ENCODE results near the gene ZEB1.

ZEB1 gene

DNA sequence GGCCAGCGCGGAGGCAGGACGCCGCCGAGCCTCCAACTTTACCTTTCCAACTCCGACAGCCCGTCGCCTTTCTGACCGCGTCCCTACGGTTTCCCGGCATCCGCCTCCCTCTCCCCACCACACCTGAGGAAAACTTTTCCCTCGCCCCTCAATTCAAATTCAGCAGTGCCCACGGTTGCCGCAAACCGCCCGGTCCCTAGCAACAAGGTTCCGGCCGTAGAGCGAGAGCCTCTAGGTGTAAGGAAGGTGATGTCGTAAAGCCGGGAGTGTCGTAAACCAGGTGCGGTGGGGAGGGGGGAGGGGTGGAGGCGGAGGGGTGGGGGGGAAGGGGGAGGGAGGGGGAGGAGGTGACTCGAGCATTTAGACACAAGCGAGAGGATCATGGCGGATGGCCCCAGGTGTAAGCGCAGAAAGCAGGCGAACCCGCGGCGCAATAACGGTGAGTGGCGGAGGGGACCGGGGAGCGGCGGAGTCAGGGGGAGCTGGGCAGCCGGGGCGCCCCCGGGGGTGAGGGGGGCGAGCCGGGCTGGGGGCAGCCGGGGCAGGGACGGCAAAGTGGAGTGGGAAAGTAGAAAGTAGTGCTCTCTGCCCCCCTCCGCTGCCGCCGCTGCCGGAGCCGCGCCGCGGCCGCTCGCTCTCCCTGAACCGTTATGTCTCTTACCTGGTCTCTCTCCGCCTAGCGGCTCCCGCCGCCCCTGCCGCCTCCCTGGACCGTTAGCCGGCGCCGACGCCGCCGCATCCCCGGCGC lies at the start of gene ZEB1:
Gene ZEB1 (plus strand): TSS at position 363 of the 748 bp plus-strand sequence. CDS start 19 bp downstream, at position 382.
- H3K4me3 ChIP-seq (ENCODE audit: low read length in 2 of 2), result peak within 1 kb of the TSS; percentile 89 to 98
- H3K9ac ChIP-seq (ENCODE audit: low read depth in 1 of 2, low read length in 2 of 2), result peak within 1 kb of the TSS; percentile 80 to 90
- H3K9me3 ChIP-seq (ENCODE audit: control insufficient read depth in 2 of 2, low read length in 2 of 2), result no peaks in the 10 kb centered on the region
- H3K4me1 ChIP-seq (ENCODE audit: control insufficient read depth in 2 of 2, insufficient read depth in 2 of 2, low read length in 2 of 2), result peaks cover 5 to 6% of the 10 kb centered on the region in 2 donors
- peak within 1 kb of the TSS; percentile 86 to 90 for H3K27ac ChIP-seq (ENCODE audit: low read depth in 2 of 2, low read length in 2 of 2)
- no peaks in the 10 kb centered on the region for H3K36me3 ChIP-seq (ENCODE audit: control insufficient read depth in 2 of 2, insufficient read depth in 2 of 2, low read length in 2 of 2)
- H3K27me3 ChIP-seq (ENCODE audit: control insufficient read depth in 2 of 2, insufficient read depth in 2 of 2, low read length in 2 of 2), result peaks cover 0 to 6% of the 10 kb centered on the region in 2 donors

DNA sequence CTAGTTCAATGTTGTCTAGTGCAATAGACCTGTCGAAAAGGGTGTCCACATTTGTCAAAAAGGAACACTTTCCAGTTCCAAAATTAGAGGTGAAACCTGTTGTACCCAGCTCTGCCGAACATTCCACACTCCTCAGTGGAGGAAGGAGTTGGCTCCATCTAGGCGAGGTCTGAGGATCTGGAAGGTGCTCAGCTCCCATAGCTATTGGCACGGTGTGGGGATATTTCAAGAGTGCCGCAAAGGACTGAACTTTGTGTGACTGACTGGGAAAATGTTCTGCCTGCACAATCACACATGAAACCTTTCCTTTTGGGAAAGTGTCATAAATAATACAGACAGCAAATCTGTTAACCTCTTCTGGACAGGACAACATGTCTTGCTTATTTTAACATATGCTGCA lies 48.1 kb upstream of the ZEB1 start:
- no peaks in the 10 kb centered on the region for H3K36me3 ChIP-seq (ENCODE audit: control insufficient read depth in 2 of 2, insufficient read depth in 2 of 2, low read length in 2 of 2)
- H3K4me3 ChIP-seq (ENCODE audit: low read length in 2 of 2), result no peak overlapping the region
- no peak overlapping the region for H3K9ac ChIP-seq (ENCODE audit: low read depth in 1 of 2, low read length in 2 of 2)
- H3K27me3 ChIP-seq (ENCODE audit: control insufficient read depth in 2 of 2, insufficient read depth in 2 of 2, low read length in 2 of 2), result no peaks in the 10 kb centered on the region
- no peak overlapping the region for H3K27ac ChIP-seq (ENCODE audit: low read depth in 2 of 2, low read length in 2 of 2)
- peaks cover 0 to 4% of the 10 kb centered on the region in 2 donors for H3K9me3 ChIP-seq (ENCODE audit: control insufficient read depth in 2 of 2, low read length in 2 of 2)
- H3K4me1 ChIP-seq (ENCODE audit: control insufficient read depth in 2 of 2, insufficient read depth in 2 of 2, low read length in 2 of 2), result no peaks in the 10 kb centered on the region

DNA sequence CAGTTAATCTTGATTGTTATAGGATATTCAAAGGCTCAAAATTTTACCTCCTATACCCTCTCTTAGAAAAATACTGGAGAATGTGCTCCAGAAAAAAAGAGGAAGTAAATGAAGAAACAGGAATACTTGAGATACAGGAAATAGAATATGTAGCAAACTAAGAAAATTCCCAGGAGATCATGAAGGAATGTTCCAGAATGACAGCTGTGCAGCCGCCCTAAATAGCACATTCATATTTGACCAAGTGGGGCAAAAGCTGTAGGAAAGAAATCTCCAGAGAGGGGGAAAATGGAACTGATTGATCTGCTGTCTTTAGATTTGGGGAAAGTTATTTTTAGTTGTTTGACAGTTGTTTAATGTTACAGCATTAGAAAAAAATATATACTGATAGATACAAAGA lies 46.2 kb upstream of the ZEB1 start:
- Histone ChIP-seq H3K27me3 (ENCODE audit: control insufficient read depth in 2 of 2, insufficient read depth in 2 of 2, low read length in 2 of 2) (no peaks in the 10 kb centered on the region), H3K36me3 (ENCODE audit: control insufficient read depth in 2 of 2, insufficient read depth in 2 of 2, low read length in 2 of 2) (no peaks in the 10 kb centered on the region), H3K27ac (ENCODE audit: low read depth in 2 of 2, low read length in 2 of 2) (no peak overlapping the region)

DNA sequence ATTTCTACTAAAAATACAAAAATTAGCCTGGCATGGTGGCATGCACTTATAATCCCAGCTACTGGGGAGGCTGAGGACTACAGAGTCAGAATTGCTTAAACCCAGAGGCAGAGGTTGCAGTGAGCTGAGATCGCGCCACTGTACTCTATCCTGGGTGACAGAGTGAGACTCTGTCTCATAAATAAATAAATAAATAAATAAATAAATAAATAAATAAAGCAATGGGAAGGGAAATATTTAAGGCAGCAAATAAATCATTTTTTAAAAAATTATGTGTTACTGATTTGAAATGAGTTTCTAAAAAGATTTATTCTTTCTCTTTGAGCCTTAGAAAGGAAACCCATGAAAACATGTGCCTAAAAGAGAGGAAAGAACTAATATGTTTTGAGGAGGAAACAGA lies 45.2 kb upstream of the ZEB1 start:
- H3K9me3 ChIP-seq (ENCODE audit: control insufficient read depth in 2 of 2, low read length in 2 of 2), result peaks cover 0 to 4% of the 10 kb centered on the region in 2 donors
- H3K9ac ChIP-seq (ENCODE audit: low read depth in 1 of 2, low read length in 2 of 2), result no peak overlapping the region
- H3K27ac ChIP-seq (ENCODE audit: low read depth in 2 of 2, low read length in 2 of 2), result no peak overlapping the region
- no peak overlapping the region for H3K4me3 ChIP-seq (ENCODE audit: low read length in 2 of 2)
- H3K4me1 ChIP-seq (ENCODE audit: control insufficient read depth in 2 of 2, insufficient read depth in 2 of 2, low read length in 2 of 2), result no peaks in the 10 kb centered on the region
- H3K27me3 ChIP-seq (ENCODE audit: control insufficient read depth in 2 of 2, insufficient read depth in 2 of 2, low read length in 2 of 2), result no peaks in the 10 kb centered on the region
- no peaks in the 10 kb centered on the region for H3K36me3 ChIP-seq (ENCODE audit: control insufficient read depth in 2 of 2, insufficient read depth in 2 of 2, low read length in 2 of 2)

More for the DNA sequence above, 46.2 kb upstream of the ZEB1 start:
- H3K4me1 ChIP-seq (ENCODE audit: control insufficient read depth in 2 of 2, insufficient read depth in 2 of 2, low read length in 2 of 2), result no peaks in the 10 kb centered on the region
- H3K9ac ChIP-seq (ENCODE audit: low read depth in 1 of 2, low read length in 2 of 2), result no peak overlapping the region
- no peak overlapping the region for H3K4me3 ChIP-seq (ENCODE audit: low read length in 2 of 2)
- peaks cover 0 to 4% of the 10 kb centered on the region in 2 donors for H3K9me3 ChIP-seq (ENCODE audit: control insufficient read depth in 2 of 2, low read length in 2 of 2)

DNA sequence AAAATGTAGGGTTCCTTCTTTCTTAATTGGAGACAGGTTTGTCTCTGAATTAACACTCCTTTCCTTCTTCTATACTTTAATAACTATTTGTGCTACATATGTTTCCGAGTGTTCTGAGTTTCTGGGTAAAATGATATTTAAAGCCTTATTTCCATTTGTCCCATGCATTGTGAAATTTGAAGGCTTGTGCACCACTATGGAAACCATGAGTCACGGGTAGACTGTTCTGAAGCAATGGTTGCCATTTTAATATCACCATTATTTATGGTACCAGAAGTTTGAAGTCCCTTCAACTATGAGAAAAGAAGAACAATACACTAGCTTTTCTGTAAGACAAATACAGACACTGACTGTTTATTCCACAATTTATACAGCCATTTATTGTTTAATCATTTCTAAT lies 44.7 kb upstream of the ZEB1 start:
- H3K36me3 ChIP-seq (ENCODE audit: control insufficient read depth in 2 of 2, insufficient read depth in 2 of 2, low read length in 2 of 2), result no peaks in the 10 kb centered on the region
- no peak overlapping the region for H3K4me3 ChIP-seq (ENCODE audit: low read length in 2 of 2)
- H3K9ac ChIP-seq (ENCODE audit: low read depth in 1 of 2, low read length in 2 of 2), result no peak overlapping the region
- no peaks in the 10 kb centered on the region for H3K4me1 ChIP-seq (ENCODE audit: control insufficient read depth in 2 of 2, insufficient read depth in 2 of 2, low read length in 2 of 2)
- no peaks in the 10 kb centered on the region for H3K27me3 ChIP-seq (ENCODE audit: control insufficient read depth in 2 of 2, insufficient read depth in 2 of 2, low read length in 2 of 2)
- peaks cover 0 to 4% of the 10 kb centered on the region in 2 donors for H3K9me3 ChIP-seq (ENCODE audit: control insufficient read depth in 2 of 2, low read length in 2 of 2)
- H3K27ac ChIP-seq (ENCODE audit: low read depth in 2 of 2, low read length in 2 of 2), result no peak overlapping the region

DNA sequence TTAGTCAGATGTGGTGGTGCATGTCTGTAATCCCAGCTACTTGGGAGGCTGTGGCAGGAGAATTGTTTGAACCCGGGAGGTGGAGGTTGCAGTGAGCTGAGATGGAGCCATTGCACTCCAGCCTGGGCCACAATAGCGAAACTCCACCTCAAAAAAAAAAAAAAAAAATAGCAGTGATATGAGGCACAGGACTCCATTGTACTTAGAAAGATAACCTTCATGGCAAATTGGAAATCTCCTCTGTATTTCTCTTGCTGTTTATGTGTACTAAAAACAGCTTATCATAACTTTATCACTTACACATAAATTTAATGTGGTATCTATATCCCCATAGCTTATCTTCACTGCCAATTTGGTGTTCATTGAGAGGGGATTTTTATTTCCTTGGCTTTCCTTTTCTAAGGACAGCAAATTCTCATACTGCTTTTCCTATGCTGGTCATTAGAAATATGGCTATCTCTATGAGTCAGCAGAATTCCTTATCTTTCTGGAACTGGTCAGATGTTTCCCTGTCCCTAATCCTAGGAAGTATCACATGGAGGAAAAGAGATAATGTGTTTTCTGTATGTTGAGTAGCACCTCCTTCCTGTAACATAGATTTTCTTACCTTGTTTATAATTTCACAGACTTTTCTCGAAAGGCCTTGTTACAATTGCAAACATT lies 40.6 kb upstream of the ZEB1 start:
- no peaks in the 10 kb centered on the region for H3K27me3 ChIP-seq (ENCODE audit: control insufficient read depth in 2 of 2, insufficient read depth in 2 of 2, low read length in 2 of 2)

DNA sequence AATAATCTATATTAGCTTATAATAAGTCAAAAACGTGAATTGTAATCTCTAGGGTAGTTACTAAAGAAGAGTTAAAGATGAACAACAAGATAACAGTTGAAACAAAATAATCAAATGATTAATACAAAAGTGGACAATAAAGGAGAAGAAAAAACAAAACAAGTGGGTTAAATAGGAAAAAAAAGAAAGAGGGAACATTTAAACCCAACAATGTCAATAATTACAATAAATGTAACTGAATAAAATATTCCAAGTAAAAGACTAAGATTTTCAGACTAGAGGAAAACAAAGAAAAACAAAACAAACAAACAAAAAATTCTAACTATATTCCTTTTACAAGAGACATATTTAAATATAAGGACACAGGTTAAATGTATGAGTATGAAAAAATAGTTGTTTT lies 38.0 kb upstream of the ZEB1 start:
- Histone ChIP-seq H3K4me1 (ENCODE audit: control insufficient read depth in 2 of 2, insufficient read depth in 2 of 2, low read length in 2 of 2) (no peaks in the 10 kb centered on the region), H3K4me3 (ENCODE audit: low read length in 2 of 2) (no peak overlapping the region), H3K27me3 (ENCODE audit: control insufficient read depth in 2 of 2, insufficient read depth in 2 of 2, low read length in 2 of 2) (no peaks in the 10 kb centered on the region), H3K9ac (ENCODE audit: low read depth in 1 of 2, low read length in 2 of 2) (no peak overlapping the region), H3K36me3 (ENCODE audit: control insufficient read depth in 2 of 2, insufficient read depth in 2 of 2, low read length in 2 of 2) (no peaks in the 10 kb centered on the region), H3K27ac (ENCODE audit: low read depth in 2 of 2, low read length in 2 of 2) (no peak overlapping the region), H3K9me3 (ENCODE audit: control insufficient read depth in 2 of 2, low read length in 2 of 2) (no peaks in the 10 kb centered on the region)

More for the DNA sequence above, 40.6 kb upstream of the ZEB1 start:
- Histone ChIP-seq H3K4me1 (ENCODE audit: control insufficient read depth in 2 of 2, insufficient read depth in 2 of 2, low read length in 2 of 2) (no peaks in the 10 kb centered on the region), H3K36me3 (ENCODE audit: control insufficient read depth in 2 of 2, insufficient read depth in 2 of 2, low read length in 2 of 2) (no peaks in the 10 kb centered on the region), H3K27ac (ENCODE audit: low read depth in 2 of 2, low read length in 2 of 2) (no peak overlapping the region), H3K9me3 (ENCODE audit: control insufficient read depth in 2 of 2, low read length in 2 of 2) (no peaks in the 10 kb centered on the region), H3K9ac (ENCODE audit: low read depth in 1 of 2, low read length in 2 of 2) (no peak overlapping the region), H3K4me3 (ENCODE audit: low read length in 2 of 2) (no peak overlapping the region)

DNA sequence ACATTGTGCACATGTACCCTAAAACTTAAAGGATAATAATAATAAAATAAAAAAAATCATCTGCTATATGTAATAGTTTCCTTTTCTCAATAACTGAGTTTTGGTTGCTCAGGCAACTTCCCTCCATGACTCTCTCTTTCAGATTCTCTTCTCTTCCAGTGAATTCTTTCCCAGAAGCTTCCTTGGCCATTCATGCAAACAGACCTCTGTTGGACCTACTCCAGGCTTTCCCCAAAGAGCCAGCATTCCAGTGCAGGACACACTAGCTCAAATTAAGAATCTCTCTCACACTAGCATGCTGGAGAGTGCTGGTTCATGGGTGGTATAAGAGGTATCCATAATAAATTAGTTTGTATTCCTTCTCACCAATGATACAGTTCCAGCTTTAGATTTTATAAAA lies 31.0 kb upstream of the ZEB1 start:
- no peak overlapping the region for H3K27ac ChIP-seq (ENCODE audit: low read depth in 2 of 2, low read length in 2 of 2)
- H3K9me3 ChIP-seq (ENCODE audit: control insufficient read depth in 2 of 2, low read length in 2 of 2), result no peaks in the 10 kb centered on the region

DNA sequence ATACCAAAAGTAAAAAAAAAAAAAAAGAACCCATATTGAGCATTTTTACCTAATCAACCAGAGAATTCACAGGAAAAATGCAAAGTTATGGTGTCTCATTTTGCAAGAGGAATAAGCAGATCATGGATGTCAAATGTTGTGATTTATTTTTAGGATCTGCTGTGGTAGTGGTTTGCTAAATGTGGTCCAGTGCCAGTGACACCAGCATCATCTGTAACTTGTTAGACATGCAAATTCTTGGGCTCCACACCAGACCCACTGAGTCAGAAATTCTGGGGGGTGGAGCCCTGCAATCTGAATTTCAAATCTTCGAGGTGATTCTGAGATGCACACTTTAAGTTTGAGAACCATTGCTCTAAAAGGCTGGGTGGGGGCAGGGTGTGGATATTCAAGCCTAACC lies 30.1 kb upstream of the ZEB1 start:
- no peaks in the 10 kb centered on the region for H3K36me3 ChIP-seq (ENCODE audit: control insufficient read depth in 2 of 2, insufficient read depth in 2 of 2, low read length in 2 of 2)
- H3K9me3 ChIP-seq (ENCODE audit: control insufficient read depth in 2 of 2, low read length in 2 of 2), result no peaks in the 10 kb centered on the region
- H3K9ac ChIP-seq (ENCODE audit: low read depth in 1 of 2, low read length in 2 of 2), result no peak overlapping the region
- H3K4me1 ChIP-seq (ENCODE audit: control insufficient read depth in 2 of 2, insufficient read depth in 2 of 2, low read length in 2 of 2), result no peaks in the 10 kb centered on the region
- no peak overlapping the region for H3K4me3 ChIP-seq (ENCODE audit: low read length in 2 of 2)
- H3K27ac ChIP-seq (ENCODE audit: low read depth in 2 of 2, low read length in 2 of 2), result no peak overlapping the region
- no peaks in the 10 kb centered on the region for H3K27me3 ChIP-seq (ENCODE audit: control insufficient read depth in 2 of 2, insufficient read depth in 2 of 2, low read length in 2 of 2)

More for the DNA sequence above, 31.0 kb upstream of the ZEB1 start:
- Histone ChIP-seq H3K9ac (ENCODE audit: low read depth in 1 of 2, low read length in 2 of 2) (no peak overlapping the region), H3K4me3 (ENCODE audit: low read length in 2 of 2) (no peak overlapping the region), H3K36me3 (ENCODE audit: control insufficient read depth in 2 of 2, insufficient read depth in 2 of 2, low read length in 2 of 2) (no peaks in the 10 kb centered on the region), H3K4me1 (ENCODE audit: control insufficient read depth in 2 of 2, insufficient read depth in 2 of 2, low read length in 2 of 2) (no peaks in the 10 kb centered on the region), H3K27me3 (ENCODE audit: control insufficient read depth in 2 of 2, insufficient read depth in 2 of 2, low read length in 2 of 2) (no peaks in the 10 kb centered on the region)

DNA sequence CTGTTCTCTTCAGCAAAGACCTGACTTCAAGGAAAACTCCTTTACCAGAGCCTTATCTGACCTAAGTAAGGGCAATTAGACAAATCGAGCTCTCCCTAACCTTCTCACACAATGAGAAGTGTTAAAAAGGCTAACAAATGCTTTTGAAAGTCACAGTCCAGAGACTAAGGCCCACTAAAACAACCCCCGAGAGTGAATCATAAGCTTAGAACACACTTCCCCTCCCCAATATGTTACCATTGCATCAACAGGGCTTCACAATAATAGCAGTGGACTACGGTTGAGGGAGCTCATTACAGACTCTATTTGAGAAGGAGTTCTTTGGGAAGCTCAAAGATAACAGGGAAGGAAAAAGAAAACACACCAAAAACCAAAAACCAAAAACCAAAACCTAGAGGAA lies 28.6 kb upstream of the ZEB1 start:
- H3K4me3 ChIP-seq (ENCODE audit: low read length in 2 of 2), result no peak overlapping the region
- no peaks in the 10 kb centered on the region for H3K36me3 ChIP-seq (ENCODE audit: control insufficient read depth in 2 of 2, insufficient read depth in 2 of 2, low read length in 2 of 2)
- H3K27ac ChIP-seq (ENCODE audit: low read depth in 2 of 2, low read length in 2 of 2), result no peak overlapping the region

More for the DNA sequence above, 28.6 kb upstream of the ZEB1 start:
- Histone ChIP-seq H3K9ac (ENCODE audit: low read depth in 1 of 2, low read length in 2 of 2) (no peak overlapping the region), H3K9me3 (ENCODE audit: control insufficient read depth in 2 of 2, low read length in 2 of 2) (no peaks in the 10 kb centered on the region), H3K27me3 (ENCODE audit: control insufficient read depth in 2 of 2, insufficient read depth in 2 of 2, low read length in 2 of 2) (no peaks in the 10 kb centered on the region), H3K4me1 (ENCODE audit: control insufficient read depth in 2 of 2, insufficient read depth in 2 of 2, low read length in 2 of 2) (no peaks in the 10 kb centered on the region)

All from mucosa of rectum (tissue), 2 donors.